ENCODE data around the gene PCDHGA6. TPM values are rescaled to one million over a fixed set of nuclear protein-coding genes. Genes with fewer than 3 reads are reported as not detected.

PCDHGA6 gene
- total and polyA plus RNA-seq, 9 of the 15 experiments (the other 6 are each of a cell fraction or from before 2014, with no cell fraction given): 0.01 to 0.18 (median 0.09) TPM; not detected in 1

GRCh38 chr5:141411575-141411974 is 37.9 kb downstream of the PCDHGA6 start:
- no peaks in the 10 kb centered on the region for H3K79me2 ChIP-seq (ENCODE audit: control insufficient read depth, insufficient read depth, low read length)
- no peak for ATAC-seq
- ChIA-PET CTCF (ENCODE audit: low intra/inter-chr PET ratio) (interaction anchor here (1.4 kb wide), 1 partner anchor 113 kb away, joined by 3 read pairs; no protein-coding TSS in a partner anchor), POLR2A (no interaction called here)
- H3K4me2 ChIP-seq (ENCODE audit: insufficient read depth, low read length): no peak overlapping the region
- in situ Hi-C loops (cut with MboI): no loop called here
- H3K4me3 ChIP-seq: no peak overlapping the region
- H3K27ac ChIP-seq (ENCODE audit: extremely low read depth, low read depth, low read length): no peak overlapping the region
- H3K9me1 ChIP-seq (ENCODE audit: control insufficient read depth, insufficient read depth, low read length): no peaks in the 10 kb centered on the region
- FAIRE-seq: no peak
- intact Hi-C loops (cut with micrococcal nuclease): loop anchor here (5.0 kb wide), 1 partner anchor 111 kb away; no protein-coding TSS in a partner anchor
- H3K27me3 ChIP-seq (ENCODE audit: control insufficient read depth in 2 of 2, insufficient read depth in 2 of 2, low read length in 2 of 2): peaks cover 7 to 33% of the 10 kb centered on the region in 2 experiments; a peak in 4 of 5 replicates
- H4K20me1 ChIP-seq (replicated peaks; ENCODE audit: control insufficient read depth, insufficient read depth, low read length): no peaks in the 10 kb centered on the region
- DNase-seq (ENCODE audit: extremely low read depth in 1 of 4, low spot score in 3 of 4): no peak
- H2AFZ ChIP-seq (ENCODE audit: low read depth, low read length): no peak overlapping the region
- WGBS (ENCODE audit: insufficient coverage, low coverage, missing lambda C conversion rate): 0% methylated on average over 3 of the region's 3 CpGs
- H3K36me3 ChIP-seq (ENCODE audit: control insufficient read depth, insufficient read depth, low read length): no peaks in the 10 kb centered on the region
- H3K4me1 ChIP-seq (replicated peaks in 1 of 2; ENCODE audit: control insufficient read depth in 2 of 2, insufficient read depth in 2 of 2, low read length in 2 of 2): peaks cover 0 to 25% of the 10 kb centered on the region in 2 experiments; a peak in 2 of 5 replicates
- H3K9me3 ChIP-seq (replicated peaks; ENCODE audit: control insufficient read depth, insufficient read depth, low read depth, low read length): no peaks in the 10 kb centered on the region; the same call in 1 of the 2 replicates
- H3K9ac ChIP-seq (ENCODE audit: insufficient read depth in 1 of 2, low read depth in 2 of 2, low read length in 2 of 2): no peak overlapping the region
- BruUV-seq (replicated peaks): no TSS peak
- TF ChIP-seq, protein P1, sequence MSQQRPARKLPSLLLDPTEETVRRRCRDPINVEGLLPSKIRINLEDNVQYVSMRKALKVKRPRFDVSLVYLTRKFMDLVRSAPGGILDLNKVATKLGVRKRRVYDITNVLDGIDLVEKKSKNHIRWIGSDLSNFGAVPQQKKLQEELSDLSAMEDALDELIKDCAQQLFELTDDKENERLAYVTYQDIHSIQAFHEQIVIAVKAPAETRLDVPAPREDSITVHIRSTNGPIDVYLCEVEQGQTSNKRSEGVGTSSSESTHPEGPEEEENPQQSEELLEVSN (IDR thresholded peaks at IDR 0.05; ENCODE audit: borderline replicate concordance in 1 of 2, extremely low read depth in 1 of 2, insufficient read depth in 1 of 2, insufficient read length in 1 of 2, low read depth in 1 of 2, low read length in 1 of 2, poor library complexity in 1 of 2, severe bottlenecking in 1 of 2): no peak
- no peak for TF ChIP-seq GATAD2A (IDR thresholded peaks at IDR 0.05)
- TF ChIP-seq RFX5 (IDR thresholded peaks at IDR 0.05; ENCODE audit: low read depth, low read length): no peak
- no peak for TF ChIP-seq DPF2 (IDR thresholded peaks at IDR 0.05)
- TF ChIP-seq NCOA4 (IDR thresholded peaks at IDR 0.05; ENCODE audit: partially characterized antibody): no peak
- TF ChIP-seq JUNB (CRISPR knock-in tag; conservative IDR thresholded peaks at IDR 0.05): no peak
- TF ChIP-seq STAG1 (CRISPR knock-in tag; IDR thresholded peaks at IDR 0.05; ENCODE audit: borderline replicate concordance): no peak
- TF ChIP-seq, protein P2, sequence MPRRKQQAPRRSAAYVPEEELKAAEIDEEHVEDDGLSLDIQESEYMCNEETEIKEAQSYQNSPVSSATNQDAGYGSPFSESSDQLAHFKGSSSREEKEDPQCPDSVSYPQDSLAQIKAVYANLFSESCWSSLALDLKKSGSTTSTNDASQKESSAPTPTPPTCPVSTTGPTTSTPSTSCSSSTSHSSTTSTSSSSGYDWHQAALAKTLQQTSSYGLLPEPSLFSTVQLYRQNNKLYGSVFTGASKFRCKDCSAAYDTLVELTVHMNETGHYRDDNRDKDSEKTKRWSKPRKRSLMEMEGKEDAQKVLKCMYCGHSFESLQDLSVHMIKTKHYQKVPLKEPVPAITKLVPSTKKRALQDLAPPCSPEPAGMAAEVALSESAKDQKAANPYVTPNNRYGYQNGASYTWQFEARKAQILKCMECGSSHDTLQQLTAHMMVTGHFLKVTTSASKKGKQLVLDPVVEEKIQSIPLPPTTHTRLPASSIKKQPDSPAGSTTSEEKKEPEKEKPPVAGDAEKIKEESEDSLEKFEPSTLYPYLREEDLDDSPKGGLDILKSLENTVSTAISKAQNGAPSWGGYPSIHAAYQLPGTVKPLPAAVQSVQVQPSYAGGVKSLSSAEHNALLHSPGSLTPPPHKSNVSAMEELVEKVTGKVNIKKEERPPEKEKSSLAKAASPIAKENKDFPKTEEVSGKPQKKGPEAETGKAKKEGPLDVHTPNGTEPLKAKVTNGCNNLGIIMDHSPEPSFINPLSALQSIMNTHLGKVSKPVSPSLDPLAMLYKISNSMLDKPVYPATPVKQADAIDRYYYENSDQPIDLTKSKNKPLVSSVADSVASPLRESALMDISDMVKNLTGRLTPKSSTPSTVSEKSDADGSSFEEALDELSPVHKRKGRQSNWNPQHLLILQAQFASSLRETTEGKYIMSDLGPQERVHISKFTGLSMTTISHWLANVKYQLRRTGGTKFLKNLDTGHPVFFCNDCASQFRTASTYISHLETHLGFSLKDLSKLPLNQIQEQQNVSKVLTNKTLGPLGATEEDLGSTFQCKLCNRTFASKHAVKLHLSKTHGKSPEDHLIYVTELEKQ (CRISPR knock-in tag; IDR thresholded peaks at IDR 0.05): no peak
- TF ChIP-seq SMARCE1 (IDR thresholded peaks at IDR 0.05): no peak
- TF ChIP-seq ZNF398 (CRISPR knock-in tag; IDR thresholded peaks at IDR 0.05): no peak
- TF ChIP-seq MTF1 (CRISPR knock-in tag; IDR thresholded peaks at IDR 0.05; ENCODE audit: borderline replicate concordance): no peak
- no peak for TF ChIP-seq HMGN3 (IDR thresholded peaks at IDR 0.05; ENCODE audit: borderline replicate concordance, extremely low read depth, insufficient read length, low read depth, low read length)
- no peak for TF ChIP-seq FOXM1 (IDR thresholded peaks at IDR 0.05; ENCODE audit: low read depth)
- no peak for TF ChIP-seq FOXM1 (CRISPR knock-in tag; IDR thresholded peaks at IDR 0.05; ENCODE audit: low read depth)
- no peak for TF ChIP-seq MTA2 (IDR thresholded peaks at IDR 0.05; ENCODE audit: low read depth)
